K562 (cell line): ENCODE results near the gene XYLB. TPM values are rescaled to one million over a fixed set of nuclear protein-coding genes. Genes with fewer than 3 reads are reported as not detected.

Experiments
- CEBPB ChIP-seq: fragments of 450-650 bp; IDR thresholded peaks from 2 replicates; pipeline ENCODE4 v1.6.1; 2016; ENCODE audit warnings: missing genetic modification characterization, missing compliant biosample characterization
- HEY1 ChIP-seq: fragments of 250-450 bp; sonication (Bioruptor Pico); IDR thresholded peaks from 2 replicates; pipeline ENCODE4 v1.5.0; 2020; ENCODE audit warnings: mild to moderate bottlenecking, moderate library complexity, borderline replicate concordance
- MEF2D ChIP-seq: conservative IDR thresholded peaks from 2 replicates; pipeline ENCODE4 v1.6.1; 2016; ENCODE audit warnings: low read depth, missing genetic modification characterization, missing compliant biosample characterization
- MITF ChIP-seq: IDR thresholded peaks from 2 replicates; pipeline ENCODE4 v1.6.1; 2014; ENCODE audit warnings: antibody characterized with exemption
- NFATC3 ChIP-seq: fragments of 450-650 bp; IDR thresholded peaks from 2 replicates; pipeline ENCODE4 v1.6.1; 2017; ENCODE audit warnings: mild to moderate bottlenecking
- PTBP1 ChIP-seq: fragments of 200-400 bp; formaldehyde crosslinking; IDR thresholded peaks from 2 replicates; pipeline ENCODE4 v1.6.1; 2017; ENCODE audit warnings: low read depth, low read length
- RBM17 ChIP-seq: fragments of 200-400 bp; formaldehyde crosslinking; IDR thresholded peaks from 2 replicates; pipeline ENCODE4 v1.6.1; 2017; ENCODE audit warnings: low read depth, mild to moderate bottlenecking, low read length, borderline replicate concordance
- RNF2 ChIP-seq: sonication (generic); IDR thresholded peaks from 2 replicates; pipeline ENCODE4 v1.6.1; 2016
- SMARCA4 ChIP-seq: fragments of 450-650 bp; IDR thresholded peaks from 2 replicates; pipeline ENCODE4 v1.6.1; 2016
- SP2 ChIP-seq: IDR thresholded peaks from 2 replicates; pipeline ENCODE4 v1.6.1; 2011; ENCODE audit warnings: mild to moderate bottlenecking, low read depth, low read length, moderate library complexity; ENCODE audit not compliant: poor library complexity, severe bottlenecking; ENCODE audit errors: extremely low read depth
- SREBF2 ChIP-seq: sonication (generic); formaldehyde crosslinking; IDR thresholded peaks from 2 replicates; pipeline ENCODE4 v1.4.0; 2020; ENCODE audit warnings: mild to moderate bottlenecking, missing genetic modification reagents
- TAF7 ChIP-seq: fragments of 450-650 bp; IDR thresholded peaks from 2 replicates; pipeline ENCODE4 v1.6.1; 2016; ENCODE audit warnings: missing genetic modification characterization, missing compliant biosample characterization
- TBP ChIP-seq: optimal IDR thresholded peaks from 2 replicates; pipeline ENCODE3; 2011; ENCODE audit warnings: low read depth, low read length, improper control_type of control experiment
- TRIM28 ChIP-seq: fragments of 450-650 bp; IDR thresholded peaks from 2 replicates; pipeline ENCODE4 v1.6.1; 2017
- YBX1 ChIP-seq: fragments of 450-650 bp; IDR thresholded peaks from 2 replicates; pipeline ENCODE4 v1.7.1; 2016; ENCODE audit warnings: mild to moderate bottlenecking
- ZNF124 ChIP-seq: sonication (generic); formaldehyde crosslinking; IDR thresholded peaks from 2 replicates; pipeline ENCODE4 v1.8.1; 2022; ENCODE audit warnings: missing genetic modification reagents
- ZNF431 ChIP-seq: sonication (generic); formaldehyde crosslinking; IDR thresholded peaks from 2 replicates; pipeline ENCODE4 v1.8.0; 2022; ENCODE audit warnings: mild to moderate bottlenecking, missing genetic modification reagents
- ZNF830 ChIP-seq: fragments of 250-450 bp; sonication (Bioruptor Pico); IDR thresholded peaks from 2 replicates; pipeline ENCODE4 v1.5.0; 2021; ENCODE audit warnings: mild to moderate bottlenecking
- ZSCAN32 ChIP-seq: fragments of 450-650 bp; formaldehyde crosslinking; IDR thresholded peaks from 2 replicates; pipeline ENCODE4 v1.4.0; 2020; ENCODE audit warnings: mild to moderate bottlenecking, moderate library complexity
- polyA plus RNA-seq, 8 experiments: library from polyadenylated mRNA; depleted of rRNA in 4 of 8; stranded (reverse) in 5 of 8; unstranded in 3 of 8; fragments of >200 nt; fragmentation: Nextera tagmentation in 2 of 8; fragmentation: Illumina TruSeq in 1 of 8; extraction: Ambion mirVana in 2 of 8; extraction: Trizol in 1 of 8; gene quantifications; 2 replicates each; pipeline versions ENCODE4 v1.2.1 to v1.2.3, GENCODE V29; 2011 to 2014; ENCODE audit warnings: inconsistent platforms in 1 of 8, missing spikeins in 1 of 8
- total RNA-seq, 7 experiments: library from RNA; depleted of rRNA in 6 of 7; stranded (reverse); fragments of >200 nt in 6 of 7; fragmentation: Illumina TruSeq in 2 of 7; extraction: Trizol in 2 of 7; gene quantifications; 2 replicates each; pipeline versions ENCODE4 v1.2.1 to v1.2.3, GENCODE V29; 2011 to 2021; ENCODE audit warnings: low replicate concordance in 1 of 7
- TF ChIP-seq, protein P1 (sequence below), 2 experiments: IDR thresholded peaks in 1 of 2; conservative IDR thresholded peaks in 1 of 2; 2 replicates each; pipeline ENCODE4 v1.6.1; 2016; ENCODE audit warnings: low read depth in 2 of 2, mild to moderate bottlenecking in 1 of 2, missing compliant biosample characterization in 1 of 2, missing genetic modification characterization in 1 of 2, moderate library complexity in 1 of 2
- TF ChIP-seq, protein P2 (sequence below): fragments of 250-450 bp; sonication (Bioruptor Pico); IDR thresholded peaks from 2 replicates; pipeline ENCODE4 v1.4.0; 2020

XYLB gene
- total and polyA plus RNA-seq, 9 of the 15 experiments (the other 6 are each of a cell fraction or from before 2014, with no cell fraction given): 4.0 to 20.2 (median 13.2) TPM

- TF ChIP-seq HEY1 (CRISPR knock-in tag) (no peak), SMARCA4 (peak; percentile 84), ZNF431 (CRISPR knock-in tag) (no peak), TAF7 (tag) (no peak), MITF (peak; percentile 64; the same call in 1 of the 2 replicates), YBX1 (no peak), ZNF830 (CRISPR knock-in tag) (no peak), PTBP1 (no peak), ZSCAN32 (CRISPR knock-in tag) (no peak), SREBF2 (CRISPR knock-in tag) (no peak), TBP (no peak), SP2 (no peak), RBM17 (no peak), TRIM28 (peak; percentile 89), NFATC3 (no peak), RNF2 (no peak), CEBPB (tag) (no peak), ZNF124 (no peak), MEF2D (no peak)
- TF ChIP-seq, protein P1, sequence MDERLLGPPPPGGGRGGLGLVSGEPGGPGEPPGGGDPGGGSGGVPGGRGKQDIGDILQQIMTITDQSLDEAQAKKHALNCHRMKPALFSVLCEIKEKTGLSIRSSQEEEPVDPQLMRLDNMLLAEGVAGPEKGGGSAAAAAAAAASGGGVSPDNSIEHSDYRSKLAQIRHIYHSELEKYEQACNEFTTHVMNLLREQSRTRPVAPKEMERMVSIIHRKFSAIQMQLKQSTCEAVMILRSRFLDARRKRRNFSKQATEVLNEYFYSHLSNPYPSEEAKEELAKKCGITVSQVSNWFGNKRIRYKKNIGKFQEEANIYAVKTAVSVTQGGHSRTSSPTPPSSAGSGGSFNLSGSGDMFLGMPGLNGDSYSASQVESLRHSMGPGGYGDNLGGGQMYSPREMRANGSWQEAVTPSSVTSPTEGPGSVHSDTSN (CRISPR knock-in tag; IDR thresholded peaks at IDR 0.05; ENCODE audit: low read depth): no peak
- TF ChIP-seq, protein P1 (tag; conservative IDR thresholded peaks at IDR 0.05; ENCODE audit: low read depth): peak; percentile 60; the same call in 1 of the 2 replicates
- TF ChIP-seq, protein P2, sequence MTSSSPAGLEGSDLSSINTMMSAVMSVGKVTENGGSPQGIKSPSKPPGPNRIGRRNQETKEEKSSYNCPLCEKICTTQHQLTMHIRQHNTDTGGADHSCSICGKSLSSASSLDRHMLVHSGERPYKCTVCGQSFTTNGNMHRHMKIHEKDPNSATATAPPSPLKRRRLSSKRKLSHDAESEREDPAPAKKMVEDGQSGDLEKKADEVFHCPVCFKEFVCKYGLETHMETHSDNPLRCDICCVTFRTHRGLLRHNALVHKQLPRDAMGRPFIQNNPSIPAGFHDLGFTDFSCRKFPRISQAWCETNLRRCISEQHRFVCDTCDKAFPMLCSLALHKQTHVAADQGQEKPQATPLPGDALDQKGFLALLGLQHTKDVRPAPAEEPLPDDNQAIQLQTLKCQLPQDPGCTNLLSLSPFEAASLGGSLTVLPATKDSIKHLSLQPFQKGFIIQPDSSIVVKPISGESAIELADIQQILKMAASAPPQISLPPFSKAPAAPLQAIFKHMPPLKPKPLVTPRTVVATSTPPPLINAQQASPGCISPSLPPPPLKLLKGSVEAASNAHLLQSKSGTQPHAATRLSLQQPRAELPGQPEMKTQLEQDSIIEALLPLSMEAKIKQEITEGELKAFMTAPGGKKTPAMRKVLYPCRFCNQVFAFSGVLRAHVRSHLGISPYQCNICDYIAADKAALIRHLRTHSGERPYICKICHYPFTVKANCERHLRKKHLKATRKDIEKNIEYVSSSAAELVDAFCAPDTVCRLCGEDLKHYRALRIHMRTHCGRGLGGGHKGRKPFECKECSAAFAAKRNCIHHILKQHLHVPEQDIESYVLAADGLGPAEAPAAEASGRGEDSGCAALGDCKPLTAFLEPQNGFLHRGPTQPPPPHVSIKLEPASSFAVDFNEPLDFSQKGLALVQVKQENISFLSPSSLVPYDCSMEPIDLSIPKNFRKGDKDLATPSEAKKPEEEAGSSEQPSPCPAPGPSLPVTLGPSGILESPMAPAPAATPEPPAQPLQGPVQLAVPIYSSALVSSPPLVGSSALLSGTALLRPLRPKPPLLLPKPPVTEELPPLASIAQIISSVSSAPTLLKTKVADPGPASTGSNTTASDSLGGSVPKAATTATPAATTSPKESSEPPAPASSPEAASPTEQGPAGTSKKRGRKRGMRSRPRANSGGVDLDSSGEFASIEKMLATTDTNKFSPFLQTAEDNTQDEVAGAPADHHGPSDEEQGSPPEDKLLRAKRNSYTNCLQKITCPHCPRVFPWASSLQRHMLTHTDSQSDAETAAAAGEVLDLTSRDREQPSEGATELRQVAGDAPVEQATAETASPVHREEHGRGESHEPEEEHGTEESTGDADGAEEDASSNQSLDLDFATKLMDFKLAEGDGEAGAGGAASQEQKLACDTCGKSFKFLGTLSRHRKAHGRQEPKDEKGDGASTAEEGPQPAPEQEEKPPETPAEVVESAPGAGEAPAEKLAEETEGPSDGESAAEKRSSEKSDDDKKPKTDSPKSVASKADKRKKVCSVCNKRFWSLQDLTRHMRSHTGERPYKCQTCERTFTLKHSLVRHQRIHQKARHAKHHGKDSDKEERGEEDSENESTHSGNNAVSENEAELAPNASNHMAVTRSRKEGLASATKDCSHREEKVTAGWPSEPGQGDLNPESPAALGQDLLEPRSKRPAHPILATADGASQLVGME: no peak
- TF ChIP-seq, all 486 proteins: peak for 57
These were observed 19.1 kb upstream of the XYLB start (continued) for GRCh38 chr3:38327335-38328009.
